ENCODE results near the gene KLHL2.
"Not testable (repeated sequence)": the region's sequence is repeated elsewhere in the genome, so short reads cannot be mapped to it uniquely, and the experiment has no call there.

The KLHL2 gene, protein sequence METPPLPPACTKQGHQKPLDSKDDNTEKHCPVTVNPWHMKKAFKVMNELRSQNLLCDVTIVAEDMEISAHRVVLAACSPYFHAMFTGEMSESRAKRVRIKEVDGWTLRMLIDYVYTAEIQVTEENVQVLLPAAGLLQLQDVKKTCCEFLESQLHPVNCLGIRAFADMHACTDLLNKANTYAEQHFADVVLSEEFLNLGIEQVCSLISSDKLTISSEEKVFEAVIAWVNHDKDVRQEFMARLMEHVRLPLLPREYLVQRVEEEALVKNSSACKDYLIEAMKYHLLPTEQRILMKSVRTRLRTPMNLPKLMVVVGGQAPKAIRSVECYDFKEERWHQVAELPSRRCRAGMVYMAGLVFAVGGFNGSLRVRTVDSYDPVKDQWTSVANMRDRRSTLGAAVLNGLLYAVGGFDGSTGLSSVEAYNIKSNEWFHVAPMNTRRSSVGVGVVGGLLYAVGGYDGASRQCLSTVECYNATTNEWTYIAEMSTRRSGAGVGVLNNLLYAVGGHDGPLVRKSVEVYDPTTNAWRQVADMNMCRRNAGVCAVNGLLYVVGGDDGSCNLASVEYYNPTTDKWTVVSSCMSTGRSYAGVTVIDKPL

DNA sequence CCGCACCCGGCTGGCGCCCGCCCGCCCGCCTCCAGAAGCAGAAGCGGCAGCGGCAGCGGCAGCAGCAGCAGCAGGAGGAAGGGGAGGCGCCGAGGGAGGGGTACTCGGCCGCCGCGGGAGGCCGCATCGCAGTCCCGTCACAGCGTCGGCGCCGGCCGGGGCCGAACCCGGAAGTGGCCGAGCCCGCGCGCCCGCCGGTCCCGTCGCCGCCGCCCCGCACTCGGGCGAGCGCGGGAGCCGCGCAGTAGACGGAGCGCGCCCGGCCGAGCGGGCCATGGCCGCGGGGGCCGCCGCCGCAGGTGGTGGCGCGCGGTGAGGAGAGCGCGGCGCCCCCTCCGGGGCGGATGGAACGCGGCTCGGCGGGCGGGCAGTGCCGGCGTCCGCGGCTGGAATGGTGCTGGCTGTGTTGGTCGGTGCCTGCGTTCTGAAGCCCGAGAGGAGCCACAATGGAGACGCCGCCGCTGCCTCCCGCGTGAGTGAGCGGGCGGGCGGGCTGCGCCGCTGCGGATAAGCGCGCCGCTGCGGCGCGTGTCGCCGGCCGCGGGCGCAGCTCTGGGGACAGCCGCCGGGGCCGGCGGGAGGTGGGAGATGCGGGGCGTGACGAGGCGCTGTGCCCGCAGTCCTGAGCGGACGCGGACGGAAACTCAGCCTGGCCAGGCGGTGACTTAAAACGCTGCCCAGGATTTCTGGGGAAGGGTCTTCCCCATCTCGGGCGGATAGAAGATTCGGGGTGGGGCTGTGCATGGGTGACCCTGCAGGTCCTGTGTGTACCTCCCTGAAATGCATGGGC, at the start of gene KLHL2:
Gene KLHL2, plus strand, starts transcription at position 131 of the 790 bp plus-strand sequence. Its CDS starts 316 bp downstream, at position 447.
- in situ Hi-C loops (cut with MboI; ENCODE audit: low sequenced_read_pairs) = loop anchor here (10.0 kb wide), 1 partner anchor 73 kb away; no protein-coding TSS in a partner anchor

DNA sequence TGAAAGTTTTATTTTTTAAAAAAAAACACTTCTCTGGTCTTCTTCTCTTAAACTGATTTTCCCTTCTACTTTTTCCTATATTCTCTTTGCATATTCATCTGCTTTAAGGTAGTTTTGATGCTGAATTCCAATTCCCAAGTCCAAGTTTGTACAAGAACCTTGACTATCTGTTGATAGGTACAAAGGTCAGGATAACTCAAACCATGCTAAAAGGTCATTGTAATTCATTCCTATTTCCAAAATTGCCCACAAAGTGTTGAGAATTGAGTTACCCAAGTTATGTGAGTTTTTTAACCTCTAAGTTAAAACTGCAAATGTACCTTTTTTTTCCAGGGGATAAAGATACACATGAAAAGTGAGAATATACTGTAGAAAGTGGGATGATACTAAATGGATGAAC, 48.6 kb upstream of the KLHL2 start:
- in situ Hi-C loops (cut with MboI; ENCODE audit: low sequenced_read_pairs) = no loop called here

DNA sequence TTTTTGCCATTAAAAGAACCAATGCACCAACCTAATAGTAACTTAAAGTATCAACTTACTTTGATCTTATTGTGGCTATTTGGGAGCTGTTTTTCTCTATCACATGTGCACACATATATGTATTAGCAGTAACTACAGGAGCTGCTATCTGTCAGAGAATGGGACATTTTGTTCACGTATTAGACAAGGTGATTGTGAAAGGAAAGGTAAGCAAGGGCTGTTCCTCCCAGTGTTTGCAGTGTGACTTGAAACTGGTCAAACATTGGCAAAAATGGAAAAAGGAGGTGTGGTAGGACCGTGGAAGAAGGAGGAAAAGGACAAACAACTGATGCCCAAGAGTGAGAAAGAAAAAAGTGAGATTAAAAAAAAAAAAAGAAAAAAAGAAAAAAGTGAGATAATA, 43.1 kb upstream of the KLHL2 start:
- in situ Hi-C loops (cut with MboI; ENCODE audit: low sequenced_read_pairs) = no loop called here

DNA sequence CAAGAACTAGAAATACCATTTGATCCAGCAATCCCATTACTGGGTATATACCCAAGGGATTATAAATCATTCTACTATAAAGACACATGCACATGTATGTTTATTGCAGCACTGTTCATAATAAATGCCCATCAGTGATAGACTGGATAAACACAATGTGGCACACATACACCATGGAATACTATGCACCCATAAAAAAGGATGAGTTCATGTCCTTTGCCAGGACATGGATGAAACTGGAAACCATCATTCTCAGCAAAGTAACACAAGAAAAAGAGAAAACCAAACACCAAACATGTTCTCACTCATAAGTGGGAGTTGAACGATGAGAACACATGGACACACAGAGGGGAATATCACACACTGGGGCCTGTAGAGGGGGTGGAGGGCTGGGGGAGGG, 40.5 kb upstream of the KLHL2 start:
- in situ Hi-C loops (cut with MboI; ENCODE audit: low sequenced_read_pairs) = not testable (repeated sequence)

DNA sequence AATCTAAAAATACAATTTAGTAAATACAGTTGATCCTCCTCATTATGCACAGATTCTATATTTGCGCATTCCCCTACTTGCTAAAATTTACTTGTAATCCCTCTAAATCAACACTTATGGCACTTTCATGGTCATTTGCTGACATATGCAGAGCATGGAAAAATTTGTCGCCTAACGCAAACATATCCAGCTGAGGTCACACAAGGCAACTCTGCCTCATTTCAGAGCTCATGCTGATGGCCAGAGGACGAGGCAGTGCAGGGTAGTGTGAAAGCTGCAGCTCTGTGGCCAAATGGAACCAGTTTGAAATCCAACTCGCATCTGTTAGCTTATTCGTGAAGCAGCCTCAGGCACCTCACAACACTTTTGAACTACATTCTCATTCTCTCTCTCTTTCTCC, 39.7 kb upstream of the KLHL2 start:
- in situ Hi-C loops (cut with MboI; ENCODE audit: low sequenced_read_pairs) = no loop called here

DNA sequence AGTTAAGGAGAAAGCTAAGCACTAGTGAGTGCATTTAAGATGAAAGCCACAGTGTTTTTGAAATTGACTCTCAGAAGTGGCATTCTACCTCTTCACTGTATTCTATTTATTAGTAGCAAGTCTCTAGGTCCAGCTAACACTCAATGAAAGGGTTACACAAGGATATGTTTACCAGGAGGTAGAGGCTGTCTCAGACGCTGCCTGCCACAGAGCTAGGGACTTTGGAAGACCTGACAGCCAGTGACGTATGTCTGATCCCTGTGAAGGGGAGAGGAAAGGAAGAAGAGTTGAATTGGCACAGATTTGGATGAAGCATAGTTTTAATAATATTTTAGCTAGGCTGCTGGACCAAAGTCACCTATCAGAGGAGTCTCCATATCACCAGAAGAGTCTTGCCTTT, 36.5 kb upstream of the KLHL2 start:
- in situ Hi-C loops (cut with MboI; ENCODE audit: low sequenced_read_pairs) = no loop called here

DNA sequence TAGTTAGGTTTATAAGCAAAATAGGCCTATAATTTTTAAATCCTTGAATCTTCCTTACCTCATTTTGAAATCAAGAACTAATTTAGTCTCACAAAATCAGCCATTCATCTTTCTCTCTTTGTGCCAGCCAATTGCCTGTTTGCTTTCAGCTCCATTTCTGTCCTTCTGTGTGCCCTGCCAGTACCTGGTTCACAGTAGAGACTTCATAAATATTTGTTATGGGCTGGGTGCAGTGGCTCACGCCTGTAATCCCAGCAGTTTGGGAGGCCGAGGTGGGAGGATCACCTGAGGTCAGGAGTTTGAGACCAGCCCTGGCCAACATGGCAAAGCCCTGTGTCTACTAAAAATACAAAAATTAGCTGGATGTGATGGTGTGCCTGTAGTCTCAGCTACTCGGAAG, 31.9 kb upstream of the KLHL2 start:
- in situ Hi-C loops (cut with MboI; ENCODE audit: low sequenced_read_pairs) = not testable (repeated sequence)

DNA sequence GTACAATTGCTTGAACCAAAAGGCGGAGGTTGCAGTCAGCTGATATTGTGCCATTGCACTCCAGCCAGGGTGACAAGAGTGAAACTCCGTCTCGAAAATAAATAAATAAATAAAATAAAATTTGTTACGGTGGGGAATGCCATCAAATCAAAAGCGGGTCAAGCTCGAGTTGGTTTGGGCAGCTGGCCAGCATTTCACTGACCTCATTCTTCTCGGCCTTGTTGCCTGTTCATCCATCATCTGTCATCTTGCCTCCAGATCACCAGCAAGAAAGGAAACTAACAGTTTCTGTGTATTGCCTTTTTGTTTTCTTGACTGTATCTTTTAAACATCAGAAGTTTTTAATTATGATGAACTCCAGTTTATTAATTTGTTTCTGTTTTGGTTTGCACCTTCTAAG, 31.5 kb upstream of the KLHL2 start:
- in situ Hi-C loops (cut with MboI; ENCODE audit: low sequenced_read_pairs) = no loop called here

DNA sequence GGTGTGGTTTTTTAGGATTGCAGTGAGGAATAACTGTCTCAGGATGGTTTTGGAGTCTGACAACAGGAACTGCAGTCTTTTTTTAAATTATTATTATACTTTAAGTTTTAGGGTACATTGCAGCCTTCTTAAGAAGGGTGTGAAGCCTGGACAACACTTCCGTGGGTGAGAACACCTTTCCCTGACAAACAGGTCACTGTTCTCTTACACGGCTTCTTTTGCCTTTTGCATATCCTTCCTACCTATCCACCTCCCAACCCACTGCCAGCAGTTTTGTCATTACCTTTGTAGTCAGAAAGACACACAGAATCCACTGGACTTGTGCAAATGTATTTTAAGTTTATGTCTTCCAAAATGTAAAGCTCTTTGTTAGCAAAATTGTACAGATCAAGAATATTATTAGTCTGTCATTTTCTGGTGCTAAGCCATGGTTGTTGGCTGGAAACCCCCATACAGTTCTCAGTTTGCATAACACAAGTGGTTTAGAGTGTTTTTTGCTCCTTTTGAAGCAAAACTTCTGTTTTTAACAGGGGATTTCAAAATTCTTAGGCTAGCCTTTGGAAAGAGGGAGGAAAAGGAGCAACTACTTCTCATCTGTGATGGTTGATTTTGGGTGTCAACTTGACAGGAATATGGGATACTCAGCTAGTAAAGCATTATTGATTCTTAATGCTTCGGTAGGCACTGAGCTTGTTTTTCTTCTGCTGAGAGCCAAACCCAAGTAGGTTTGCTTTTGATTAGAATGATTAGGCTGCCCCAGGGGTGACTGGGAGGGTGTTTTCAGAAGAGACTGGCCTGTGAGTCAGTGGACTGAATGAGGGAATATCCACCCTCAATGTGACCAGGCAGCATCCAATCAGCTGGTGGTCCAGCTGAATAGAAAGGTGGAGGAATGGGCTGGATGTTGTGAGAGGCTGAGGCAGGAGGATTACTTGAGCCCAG, 29.4 kb upstream of the KLHL2 start:
- in situ Hi-C loops (cut with MboI; ENCODE audit: low sequenced_read_pairs) = no loop called here

DNA sequence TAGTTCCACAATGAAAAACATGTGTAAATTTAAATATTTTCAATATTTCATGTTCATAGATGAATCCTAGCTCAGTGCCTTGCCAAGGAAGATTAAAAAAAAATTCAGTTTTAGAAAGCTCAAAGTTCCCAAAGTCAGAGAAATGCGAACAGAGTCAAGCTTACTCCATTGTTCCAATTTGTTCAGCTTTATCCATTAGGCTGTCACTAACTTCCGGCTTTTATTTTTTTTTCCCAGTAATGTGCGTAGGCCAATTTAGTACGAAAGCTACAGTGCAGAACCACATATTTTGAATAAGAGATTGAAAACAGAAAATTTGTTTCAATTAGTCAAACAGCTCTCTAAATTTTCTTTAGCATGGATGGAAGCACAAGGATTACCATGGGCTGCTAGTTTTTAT, 23.1 kb upstream of the KLHL2 start:
- in situ Hi-C loops (cut with MboI; ENCODE audit: low sequenced_read_pairs) = no loop called here

DNA sequence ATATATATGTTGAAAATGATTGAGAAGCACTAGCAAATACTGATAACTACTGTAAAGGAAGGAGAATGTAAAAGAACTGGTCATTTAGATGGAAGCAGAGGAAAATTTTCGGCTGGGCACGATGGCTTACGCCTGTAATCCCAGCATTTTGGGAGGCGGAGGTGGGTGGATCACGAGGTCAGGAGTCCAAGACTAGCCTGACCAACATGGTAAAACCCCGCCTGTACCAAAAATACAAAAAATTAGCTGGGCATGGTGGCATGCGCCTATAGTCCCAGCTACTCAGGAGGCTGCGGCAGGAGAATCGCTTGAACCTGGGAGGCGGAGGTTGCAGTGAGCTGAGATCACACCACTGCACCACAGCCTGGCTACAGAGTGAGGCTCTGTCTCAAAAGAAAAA, 22.4 kb upstream of the KLHL2 start:
- in situ Hi-C loops (cut with MboI; ENCODE audit: low sequenced_read_pairs) = not testable (repeated sequence)

DNA sequence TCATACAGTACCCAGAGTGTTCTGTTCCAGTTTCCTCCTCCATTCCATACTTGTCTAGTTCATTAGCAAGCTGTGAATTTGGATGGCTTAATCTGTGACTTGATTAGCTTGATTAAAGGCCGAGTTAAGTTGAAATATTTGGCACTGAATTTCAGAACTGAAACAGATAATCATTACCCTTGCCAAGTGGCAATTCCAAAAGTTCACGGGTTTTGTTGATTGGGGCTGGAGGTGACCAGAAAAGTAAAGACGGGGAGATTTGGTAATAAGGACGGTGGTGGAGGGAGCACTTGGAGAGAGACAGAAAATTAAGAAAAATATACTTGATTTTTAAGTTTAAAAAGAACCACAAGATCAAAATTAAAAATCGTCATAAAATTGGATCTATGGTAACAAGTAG, 21.9 kb upstream of the KLHL2 start:
- in situ Hi-C loops (cut with MboI; ENCODE audit: low sequenced_read_pairs) = no loop called here

DNA sequence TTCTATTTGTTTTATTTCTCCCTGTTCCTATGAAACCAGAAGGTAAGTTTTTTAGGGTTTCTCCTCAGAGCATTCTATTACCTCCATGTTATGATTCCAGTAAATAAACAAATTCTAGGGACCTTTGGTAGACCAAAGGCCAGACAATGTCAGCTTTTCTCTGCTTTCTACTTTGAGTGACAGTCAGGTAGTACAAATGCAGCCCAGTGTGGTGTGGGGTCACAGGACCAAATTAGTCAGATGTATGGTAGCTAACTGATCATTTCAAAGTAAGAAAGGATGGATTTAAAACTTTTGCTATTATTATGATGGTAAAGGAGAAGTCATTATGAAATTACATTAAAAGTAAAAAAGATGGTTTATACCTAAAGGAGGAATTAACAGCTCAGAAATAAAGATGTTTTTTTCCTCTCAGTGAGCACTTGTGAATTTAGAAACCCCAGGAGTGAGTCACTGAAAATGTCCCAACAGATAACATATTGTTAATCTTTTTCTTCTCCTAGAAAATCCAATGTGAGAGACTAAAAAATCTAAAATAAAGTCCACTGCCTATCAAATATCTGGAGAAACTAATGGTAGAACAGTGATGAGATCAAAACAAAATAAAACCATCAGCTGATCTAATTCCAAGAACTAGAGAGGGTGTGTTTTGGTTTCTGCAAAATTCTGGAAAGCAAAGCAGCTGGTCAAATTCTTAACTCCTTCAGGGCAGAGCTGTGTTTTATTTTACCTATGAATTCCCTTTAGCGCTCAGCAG, 16.6 kb upstream of the KLHL2 start:
- in situ Hi-C loops (cut with MboI; ENCODE audit: low sequenced_read_pairs) = no loop called here

DNA sequence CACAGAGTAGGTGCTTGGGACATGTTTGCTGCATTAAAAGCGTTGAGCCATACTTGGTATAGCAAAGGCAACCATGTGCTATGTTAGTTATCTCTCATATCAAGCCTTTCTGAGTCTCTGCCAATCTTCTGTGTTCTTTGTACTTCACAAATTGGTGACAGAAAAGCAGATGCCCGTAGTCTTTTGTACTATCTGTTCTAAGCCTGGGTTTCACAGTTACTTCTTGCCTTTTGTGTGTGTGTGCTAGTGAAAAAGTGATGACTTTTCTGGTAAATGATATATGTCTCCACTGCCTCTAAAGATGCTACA, 16.1 kb upstream of the KLHL2 start:
- in situ Hi-C loops (cut with MboI; ENCODE audit: low sequenced_read_pairs) = no loop called here

DNA sequence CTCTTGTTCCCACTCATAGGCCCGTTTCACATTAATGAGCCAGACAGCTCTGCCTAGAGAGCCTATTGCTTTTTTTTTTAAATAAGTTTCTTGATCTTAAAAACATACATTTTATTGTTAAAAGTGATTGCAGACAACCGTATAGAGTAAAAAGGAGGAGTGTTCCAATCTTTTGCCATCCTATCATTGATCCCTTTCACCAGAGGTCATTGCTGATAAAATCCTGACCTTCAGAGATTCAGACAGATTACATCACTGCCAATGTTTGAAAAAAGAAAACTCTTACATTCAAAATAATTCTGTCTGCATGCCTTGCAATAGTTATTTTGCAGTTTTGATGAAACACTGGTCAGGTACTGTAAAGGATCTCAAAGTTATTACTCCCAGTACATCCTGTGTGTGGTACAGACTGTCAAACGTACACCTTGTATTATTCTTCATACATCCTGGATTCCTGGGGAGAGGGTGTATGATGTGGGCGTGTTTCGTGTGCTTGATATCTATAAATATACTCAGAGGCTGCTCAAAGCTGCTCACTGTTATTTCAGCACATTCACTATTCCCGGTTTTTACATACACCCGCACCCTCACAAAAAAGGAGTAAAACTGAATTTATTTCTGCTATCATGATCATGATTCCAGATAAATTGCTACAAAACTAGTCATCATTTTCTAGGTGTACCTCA, 15.4 kb upstream of the KLHL2 start:
- in situ Hi-C loops (cut with MboI; ENCODE audit: low sequenced_read_pairs) = no loop called here

DNA sequence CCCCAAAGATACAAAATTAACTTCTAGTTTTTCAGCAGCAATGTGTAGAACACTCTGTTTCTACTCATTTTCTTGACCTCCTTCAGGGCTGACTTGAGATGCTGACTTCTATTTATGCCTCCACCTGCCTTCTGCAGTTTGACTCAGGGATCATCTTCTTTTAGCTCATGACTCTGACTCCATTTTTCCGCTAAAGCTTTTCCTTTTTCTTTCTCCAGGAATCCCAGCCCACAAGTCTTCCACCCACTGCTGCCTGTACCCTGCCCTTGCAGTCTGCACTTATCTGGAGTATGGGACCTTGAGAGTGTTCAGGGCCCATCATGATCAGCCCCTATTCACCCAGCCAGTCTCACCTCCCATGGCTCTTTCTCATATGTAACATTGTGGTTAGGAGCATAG, 14.9 kb upstream of the KLHL2 start:
- in situ Hi-C loops (cut with MboI; ENCODE audit: low sequenced_read_pairs) = no loop called here

DNA sequence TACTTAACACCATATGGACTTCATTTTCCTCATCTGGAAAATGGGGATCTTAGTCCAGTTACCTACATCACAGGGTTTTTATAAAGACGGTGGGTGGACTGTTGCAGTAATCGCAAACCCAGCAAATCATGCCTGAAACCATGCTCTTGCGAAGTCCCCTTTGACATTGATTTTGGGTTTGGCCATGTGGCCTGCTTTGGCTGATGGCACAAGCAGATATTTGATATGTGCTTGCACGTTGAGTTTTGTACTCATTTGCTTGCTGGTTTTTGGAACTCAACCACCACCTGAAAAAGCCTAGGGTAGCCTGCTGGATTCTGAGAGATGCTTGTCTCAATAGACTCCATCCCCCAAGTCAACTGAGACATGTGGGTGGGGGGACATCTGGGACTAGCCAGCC, 14.4 kb upstream of the KLHL2 start:
- in situ Hi-C loops (cut with MboI; ENCODE audit: low sequenced_read_pairs) = no loop called here

DNA sequence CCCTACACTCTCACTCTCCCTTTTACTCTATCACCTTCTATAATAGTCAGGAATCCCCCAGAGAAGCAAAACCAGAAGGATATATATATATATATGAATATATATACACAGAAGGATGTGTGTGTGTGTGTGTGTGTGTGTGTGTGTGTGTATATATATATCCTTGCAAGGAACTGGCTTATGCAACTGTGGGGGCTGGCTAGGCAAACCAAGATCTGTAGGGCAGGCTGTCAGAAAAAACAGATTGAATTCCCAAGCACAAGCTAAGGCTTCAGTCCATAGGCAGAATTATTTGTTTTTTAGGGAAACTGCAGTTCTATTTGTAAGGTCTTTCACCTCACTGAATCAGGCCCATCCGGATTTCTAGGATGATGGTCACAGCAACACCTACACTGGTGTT, 13.0 kb upstream of the KLHL2 start:
- in situ Hi-C loops (cut with MboI; ENCODE audit: low sequenced_read_pairs) = no loop called here

DNA sequence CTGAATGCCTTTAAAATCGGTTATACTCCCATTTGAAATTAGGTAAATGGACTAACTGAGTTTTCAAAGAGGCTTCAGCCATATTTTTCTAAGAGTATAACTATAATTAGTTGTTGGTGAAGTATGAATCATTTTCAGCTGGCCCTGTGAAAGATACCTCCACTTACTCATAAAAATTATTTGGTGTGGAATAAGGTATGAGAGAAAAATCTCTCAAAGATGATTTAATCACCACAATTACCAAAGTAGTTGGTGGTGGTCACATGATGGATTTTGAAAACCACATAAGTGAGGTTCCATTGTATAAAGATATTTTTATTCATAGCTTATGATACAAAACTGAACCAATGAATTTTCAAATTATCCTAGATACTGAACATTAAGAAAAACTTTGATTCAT, 9.0 kb upstream of the KLHL2 start:
- in situ Hi-C loops (cut with MboI; ENCODE audit: low sequenced_read_pairs) = no loop called here

DNA sequence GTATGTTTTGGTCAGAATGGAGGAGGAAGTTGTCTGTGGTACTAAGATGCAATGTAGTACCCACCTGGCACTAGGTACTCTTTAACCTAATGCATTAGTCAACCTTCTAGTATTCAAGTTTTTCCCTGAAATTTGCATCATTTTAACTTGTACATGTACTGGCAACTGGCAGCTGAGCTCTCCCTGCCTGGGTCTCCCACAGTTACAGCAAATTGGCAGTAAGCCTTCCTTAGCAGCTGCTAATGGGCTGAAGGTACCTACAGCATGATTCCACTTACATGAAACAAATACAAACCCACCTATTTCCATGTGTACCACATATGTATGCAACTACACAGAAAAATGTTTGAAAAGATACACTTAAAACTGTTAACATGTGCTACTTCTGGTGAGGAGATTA, 8.1 kb upstream of the KLHL2 start:
- in situ Hi-C loops (cut with MboI; ENCODE audit: low sequenced_read_pairs) = no loop called here

Measured in HL-60/S4 treated with phorbol 12-myristate 13-acetate at 8.2 ng/mL for 4 days and 3 days (cell line).